GM18498 (cell line): ENCODE data around the gene TMC2.

Experiments
- ATAC-seq: cut with Tn5 transposase; IDR thresholded peaks from one replicate; pipeline ENCODE4 v1.9.1; 2021; ENCODE audit warnings: mild to moderate bottlenecking, moderate library complexity; ENCODE audit not compliant: unreplicated experiment

The TMC2 gene

GRCh38 chr20:2564406-2564805 is 28.0 kb downstream of the TMC2 start:
- ATAC-seq, result no peak

GRCh38 chr20:2575682-2576081 is 39.3 kb downstream of the TMC2 start:
- ATAC-seq, result no peak

- no peak for ATAC-seq
Observed at GRCh38 chr20:2576317-2576727, 39.9 kb downstream of the TMC2 start.

- ATAC-seq, result no peak
Observed at GRCh38 chr20:2578475-2579192, 42.3 kb downstream of the TMC2 start.

- no peak for ATAC-seq
Observed at GRCh38 chr20:2585811-2586210, 49.4 kb downstream of the TMC2 start.

GRCh38 chr20:2593756-2594155 is 57.4 kb downstream of the TMC2 start:
- no peak for ATAC-seq

- ATAC-seq, result no peak
Observed at GRCh38 chr20:2595076-2595475, 58.7 kb downstream of the TMC2 start.

GRCh38 chr20:2596673-2597279 is 60.4 kb downstream of the TMC2 start:
- ATAC-seq, result no peak

- no peak for ATAC-seq
Observed at GRCh38 chr20:2599288-2600006, 63.1 kb downstream of the TMC2 start.

GRCh38 chr20:2602046-2602735 is 65.8 kb downstream of the TMC2 start:
- no peak for ATAC-seq

- ATAC-seq, result no peak
Observed at GRCh38 chr20:2602746-2603145, 66.4 kb downstream of the TMC2 start.

GRCh38 chr20:2603816-2604505 is 67.6 kb downstream of the TMC2 start:
- ATAC-seq, result no peak

GRCh38 chr20:2604506-2604835 is 68.1 kb downstream of the TMC2 start:
- ATAC-seq, result no peak

GRCh38 chr20:2606507-2607006 is 70.2 kb downstream of the TMC2 start:
- no peak for ATAC-seq

- ATAC-seq, result no peak
Observed at GRCh38 chr20:2610326-2610725, 74.0 kb downstream of the TMC2 start.

- ATAC-seq, result no peak
Observed at GRCh38 chr20:2610941-2611720, 74.8 kb downstream of the TMC2 start.

GRCh38 chr20:2612073-2612472 is 75.7 kb downstream of the TMC2 start:
- no peak for ATAC-seq

GRCh38 chr20:2616634-2617033 is 80.3 kb downstream of the TMC2 start:
- no peak for ATAC-seq

GRCh38 chr20:2617099-2617714 is 80.8 kb downstream of the TMC2 start:
- no peak for ATAC-seq

- ATAC-seq, result no peak
Observed at GRCh38 chr20:2618815-2619214, 82.4 kb downstream of the TMC2 start.
